ENCODE results near the gene FCRL4. TPM values are rescaled to one million over a fixed set of nuclear protein-coding genes. Genes with fewer than 3 reads are reported as not detected.
A peak's percentile ranks its signal among the peaks of the same experiment; 100 is the strongest.

FCRL4 gene
- total RNA-seq, 1 donor from 2014 or later: not detected

GRCh38 chr1:157580828-157581210, 17.1 kb downstream of the FCRL4 start:
- Histone ChIP-seq H2AFZ (ENCODE audit: low read depth, low read length) (no peak overlapping the region), H3K4me3 (ENCODE audit: insufficient read depth, low read depth, low read length) (no peak overlapping the region), H3K27me3 (ENCODE audit: insufficient read depth, low read length) (no peaks in the 10 kb centered on the region), H3K9ac (ENCODE audit: low read length) (no peak overlapping the region), H3K36me3 (ENCODE audit: insufficient read depth, low read length) (no peaks in the 10 kb centered on the region), H3K79me2 (ENCODE audit: insufficient read depth, low read length) (no peaks in the 10 kb centered on the region), H3K27ac (ENCODE audit: low read depth, low read length) (no peak overlapping the region), H3K9me3 (ENCODE audit: insufficient read depth, low read depth, low read length) (no peaks in the 10 kb centered on the region), H3K4me1 (ENCODE audit: insufficient read depth, low read length) (no peaks in the 10 kb centered on the region), H4K20me1 (ENCODE audit: insufficient read depth, low read length) (no peaks in the 10 kb centered on the region), H3K4me2 (ENCODE audit: low read length) (no peak overlapping the region)
- peaks cover 18% of the 10 kb centered on the region for H3K27me3 Mint-ChIP-seq (ENCODE audit: low read depth, unreplicated experiment)
- FAIRE-seq (no peak), DNase-seq (ENCODE audit: low read depth) (no peak)
- no peaks in the 10 kb centered on the region for H3K4me1 Mint-ChIP-seq (ENCODE audit: low read depth, unreplicated experiment)
- no peak overlapping the region for H3K4me3 Mint-ChIP-seq (ENCODE audit: unreplicated experiment)
- TF ChIP-seq EZH2 (IDR thresholded peaks at IDR 0.05; ENCODE audit: insufficient read depth, low read length): no peak
- TF ChIP-seq CTCF (IDR thresholded peaks at IDR 0.05; ENCODE audit: insufficient read depth, low read depth, low read length): no peak
- H3K27ac Mint-ChIP-seq (ENCODE audit: unreplicated experiment): no peak overlapping the region
- H3K9me3 Mint-ChIP-seq (ENCODE audit: unreplicated experiment): no peaks in the 10 kb centered on the region
- no peaks in the 10 kb centered on the region for H3K36me3 Mint-ChIP-seq (ENCODE audit: low read depth, unreplicated experiment)

DNA sequence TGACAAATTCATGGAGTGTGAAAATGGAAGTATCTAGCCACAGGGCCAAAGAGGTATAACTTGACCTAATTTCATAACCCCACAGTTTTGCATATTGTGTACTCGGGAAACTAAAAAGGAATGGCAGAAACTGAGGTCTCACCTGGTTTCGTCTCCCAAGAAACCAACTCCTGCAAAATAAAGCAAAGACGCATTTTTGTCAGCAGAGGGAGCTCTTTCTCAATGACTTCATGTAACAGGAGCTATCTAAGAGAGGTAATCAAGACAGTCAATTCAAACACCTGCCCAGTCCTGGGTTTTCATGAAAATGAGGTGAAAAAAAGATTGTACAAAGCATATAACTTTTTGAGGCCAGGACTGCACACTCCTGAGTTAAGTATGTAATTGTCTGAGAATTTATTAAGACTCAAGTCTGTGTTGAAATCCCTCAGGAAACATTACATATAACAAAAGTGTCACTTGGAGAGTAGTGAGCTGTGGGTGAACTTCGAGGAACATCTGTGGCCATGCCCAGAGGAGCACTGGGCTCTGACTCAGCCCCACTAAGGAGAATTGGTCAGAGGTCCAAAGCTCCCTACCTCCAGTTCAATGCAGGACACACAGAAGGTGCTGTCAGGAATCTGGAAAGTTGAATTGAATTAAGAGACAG, 17.6 kb downstream of the FCRL4 start:
- TF ChIP-seq CTCF (IDR thresholded peaks at IDR 0.05; ENCODE audit: insufficient read depth, low read depth, low read length) (peak; percentile 77), EZH2 (IDR thresholded peaks at IDR 0.05; ENCODE audit: insufficient read depth, low read length) (no peak)
- no peak for FAIRE-seq
- H3K4me1 Mint-ChIP-seq (ENCODE audit: low read depth, unreplicated experiment): no peaks in the 10 kb centered on the region

GRCh38 chr1:157577420-157577819, 20.5 kb downstream of the FCRL4 start:
- Histone ChIP-seq H3K9ac (ENCODE audit: low read length) (no peak overlapping the region), H3K27ac (ENCODE audit: low read depth, low read length) (no peak overlapping the region), H3K9me3 (ENCODE audit: insufficient read depth, low read depth, low read length) (no peaks in the 10 kb centered on the region), H3K36me3 (ENCODE audit: insufficient read depth, low read length) (no peaks in the 10 kb centered on the region), H3K27me3 (ENCODE audit: insufficient read depth, low read length) (no peaks in the 10 kb centered on the region), H3K79me2 (ENCODE audit: insufficient read depth, low read length) (no peaks in the 10 kb centered on the region), H3K4me3 (ENCODE audit: insufficient read depth, low read depth, low read length) (no peak overlapping the region), H4K20me1 (ENCODE audit: insufficient read depth, low read length) (no peaks in the 10 kb centered on the region), H2AFZ (ENCODE audit: low read depth, low read length) (no peak overlapping the region), H3K4me2 (ENCODE audit: low read length) (no peak overlapping the region), H3K4me1 (ENCODE audit: insufficient read depth, low read length) (no peaks in the 10 kb centered on the region)
- no peaks in the 10 kb centered on the region for H3K9me3 Mint-ChIP-seq (ENCODE audit: unreplicated experiment)
- peaks cover 18% of the 10 kb centered on the region for H3K27me3 Mint-ChIP-seq (ENCODE audit: low read depth, unreplicated experiment)
- no peak for TF ChIP-seq CTCF (IDR thresholded peaks at IDR 0.05; ENCODE audit: insufficient read depth, low read depth, low read length)
- no peak for DNase-seq (ENCODE audit: low read depth)
- H3K4me1 Mint-ChIP-seq (ENCODE audit: low read depth, unreplicated experiment): no peaks in the 10 kb centered on the region
- no peak overlapping the region for H3K27ac Mint-ChIP-seq (ENCODE audit: unreplicated experiment)
- no peak for FAIRE-seq
- H3K36me3 Mint-ChIP-seq (ENCODE audit: low read depth, unreplicated experiment): no peaks in the 10 kb centered on the region
- no peak overlapping the region for H3K4me3 Mint-ChIP-seq (ENCODE audit: unreplicated experiment)

More for the DNA sequence above, 17.6 kb downstream of the FCRL4 start:
- Histone ChIP-seq H3K79me2 (ENCODE audit: insufficient read depth, low read length) (no peaks in the 10 kb centered on the region), H3K4me2 (ENCODE audit: low read length) (no peak overlapping the region), H3K9ac (ENCODE audit: low read length) (no peak overlapping the region), H3K36me3 (ENCODE audit: insufficient read depth, low read length) (no peaks in the 10 kb centered on the region), H3K4me3 (ENCODE audit: insufficient read depth, low read depth, low read length) (no peak overlapping the region), H3K27ac (ENCODE audit: low read depth, low read length) (no peak overlapping the region), H2AFZ (ENCODE audit: low read depth, low read length) (no peak overlapping the region), H3K27me3 (ENCODE audit: insufficient read depth, low read length) (no peaks in the 10 kb centered on the region), H3K9me3 (ENCODE audit: insufficient read depth, low read depth, low read length) (no peaks in the 10 kb centered on the region), H3K4me1 (ENCODE audit: insufficient read depth, low read length) (no peaks in the 10 kb centered on the region), H4K20me1 (ENCODE audit: insufficient read depth, low read length) (no peaks in the 10 kb centered on the region)
- H3K27ac Mint-ChIP-seq (ENCODE audit: unreplicated experiment): no peak overlapping the region
- peaks cover 19% of the 10 kb centered on the region for H3K27me3 Mint-ChIP-seq (ENCODE audit: low read depth, unreplicated experiment)
- DNase-seq (ENCODE audit: low read depth): peak; percentile 29
- no peak overlapping the region for H3K4me3 Mint-ChIP-seq (ENCODE audit: unreplicated experiment)
- H3K36me3 Mint-ChIP-seq (ENCODE audit: low read depth, unreplicated experiment): no peaks in the 10 kb centered on the region
- no peaks in the 10 kb centered on the region for H3K9me3 Mint-ChIP-seq (ENCODE audit: unreplicated experiment)
